ENCODE data around the gene PCK2.

Gene PCK2

DNA sequence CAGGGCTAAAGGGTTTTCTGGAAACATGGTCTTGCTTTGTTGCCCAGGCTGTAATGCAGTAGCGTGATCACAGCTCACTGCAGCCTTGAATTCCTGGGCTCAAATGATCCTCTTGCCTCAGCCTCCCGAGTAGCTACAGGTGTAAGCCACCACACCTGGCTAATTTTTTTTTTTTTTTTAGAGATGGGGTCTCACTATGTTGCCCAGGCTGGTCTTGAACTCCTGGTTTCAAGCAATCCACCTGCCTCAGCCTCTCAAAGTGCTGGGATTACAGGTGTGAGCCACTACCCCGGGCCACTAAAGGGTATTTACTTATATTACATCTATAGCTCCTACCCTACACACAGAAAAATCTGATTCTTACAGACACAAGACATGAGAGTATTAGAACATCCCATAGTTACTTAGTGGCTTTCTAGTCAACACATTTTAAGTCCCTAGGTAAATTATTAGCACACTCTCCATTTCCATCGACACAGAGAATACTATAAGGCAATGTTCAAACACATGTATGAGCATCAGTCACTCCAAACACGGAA lies 14.3 kb downstream of the PCK2 start:
- Histone ChIP-seq H4K91ac (ENCODE audit: low read depth, low read length, poor library complexity) (no peak overlapping the region), H2BK5ac (ENCODE audit: low read length) (no peak overlapping the region), H2BK12ac (ENCODE audit: low read length) (no peak overlapping the region), H3K4me3 (ENCODE audit: low read length in 2 of 2) (no peak overlapping the region), H4K8ac (ENCODE audit: low read depth, low read length) (no peak overlapping the region), H3K4me1 (ENCODE audit: control insufficient read depth in 2 of 2, insufficient read depth in 1 of 2, low read depth in 1 of 2, low read length in 2 of 2) (no peaks in the 10 kb centered on the region), H2BK15ac (ENCODE audit: low read length) (no peak overlapping the region), H3K23ac (ENCODE audit: low read depth, low read length, poor library complexity) (no peak overlapping the region), H3K18ac (ENCODE audit: low read length) (no peak overlapping the region), H3K27ac (replicated peaks; ENCODE audit: low read length) (no peak overlapping the region), H2AK5ac (ENCODE audit: low read depth, low read length) (no peak overlapping the region), H3K36me3 (replicated peaks in 1 of 2; ENCODE audit: control insufficient read depth in 2 of 2, insufficient read depth in 2 of 2, low read length in 2 of 2) (peaks cover 4 to 8% of the 10 kb centered on the region in 2 donors), H3K4ac (ENCODE audit: low read length) (no peak overlapping the region), H3K14ac (ENCODE audit: low read length) (no peak overlapping the region), H3K4me2 (ENCODE audit: insufficient read depth, low read length, poor library complexity, severe bottlenecking) (no peak overlapping the region), H2BK120ac (ENCODE audit: low read depth, low read length) (no peak overlapping the region), H2AFZ (ENCODE audit: low read length) (peak overlapping the region; percentile 71), H3K9me3 (replicated peaks in 1 of 2; ENCODE audit: control insufficient read depth in 2 of 2, insufficient read depth in 1 of 2, low read depth in 1 of 2, low read length in 2 of 2) (peaks cover 0 to 2% of the 10 kb centered on the region in 2 donors), H3K79me1 (ENCODE audit: low read depth, low read length) (no peaks in the 10 kb centered on the region), H3K27me3 (ENCODE audit: control insufficient read depth in 3 of 3, insufficient read depth in 3 of 3, low read depth in 1 of 3, low read length in 3 of 3) (no peaks in the 10 kb centered on the region), H3K9ac (ENCODE audit: low read depth, low read length, poor library complexity) (no peak overlapping the region)
- no peak for DNase-seq (ENCODE audit: low spot score)
- WGBS, 2 donors (ENCODE audit: extremely low coverage in 2 of 2, insufficient read length in 2 of 2, insufficient replicate concordance in 1 of 2): no CpG with 5 or more reads among the region's 5 CpGs

DNA sequence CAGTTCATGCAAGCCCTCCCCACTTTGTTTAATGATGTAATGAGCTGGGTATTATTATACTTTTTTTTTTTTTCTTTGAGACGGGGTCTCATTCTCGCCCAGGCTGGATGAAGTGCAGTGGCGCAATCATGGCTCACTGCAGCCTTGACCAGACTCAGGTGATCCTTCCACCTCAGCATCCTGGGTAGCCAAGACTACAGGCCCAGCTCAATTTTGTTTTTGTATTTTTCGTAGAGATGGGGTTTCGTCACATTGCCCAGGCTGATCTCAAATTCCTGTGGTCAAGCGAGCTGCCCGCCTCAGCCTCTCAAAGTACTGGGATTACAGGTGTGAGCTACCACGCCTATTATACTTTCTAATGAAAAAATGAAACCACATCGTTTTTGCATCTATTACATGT lies 15.9 kb downstream of the PCK2 start:
- no peaks in the 10 kb centered on the region for H3K36me3 ChIP-seq (replicated peaks in 1 of 2; ENCODE audit: control insufficient read depth in 2 of 2, insufficient read depth in 2 of 2, low read length in 2 of 2)
- H3K14ac ChIP-seq (ENCODE audit: low read length): no peak overlapping the region
- DNase-seq (ENCODE audit: low spot score): no peak
- H3K4ac ChIP-seq (ENCODE audit: low read length): no peak overlapping the region
- H3K4me3 ChIP-seq (ENCODE audit: low read length in 2 of 2): no peak overlapping the region
- no peak overlapping the region for H3K18ac ChIP-seq (ENCODE audit: low read length)
- H3K23ac ChIP-seq (ENCODE audit: low read depth, low read length, poor library complexity): no peak overlapping the region
- H3K4me2 ChIP-seq (ENCODE audit: insufficient read depth, low read length, poor library complexity, severe bottlenecking): no peak overlapping the region
- no peak overlapping the region for H2AFZ ChIP-seq (ENCODE audit: low read length)
- no peaks in the 10 kb centered on the region for H3K9me3 ChIP-seq (replicated peaks in 1 of 2; ENCODE audit: control insufficient read depth in 2 of 2, insufficient read depth in 1 of 2, low read depth in 1 of 2, low read length in 2 of 2)
- no peaks in the 10 kb centered on the region for H3K27me3 ChIP-seq (ENCODE audit: control insufficient read depth in 3 of 3, insufficient read depth in 3 of 3, low read depth in 1 of 3, low read length in 3 of 3)
- no peak overlapping the region for H4K91ac ChIP-seq (ENCODE audit: low read depth, low read length, poor library complexity)
- no peak overlapping the region for H2BK5ac ChIP-seq (ENCODE audit: low read length)
- no peak overlapping the region for H2AK5ac ChIP-seq (ENCODE audit: low read depth, low read length)
- H2BK12ac ChIP-seq (ENCODE audit: low read length): no peak overlapping the region
- no peak overlapping the region for H2BK15ac ChIP-seq (ENCODE audit: low read length)
- H3K27ac ChIP-seq (replicated peaks; ENCODE audit: low read length): no peak overlapping the region
- no peaks in the 10 kb centered on the region for H3K4me1 ChIP-seq (ENCODE audit: control insufficient read depth in 2 of 2, insufficient read depth in 1 of 2, low read depth in 1 of 2, low read length in 2 of 2)
- H4K8ac ChIP-seq (ENCODE audit: low read depth, low read length): no peak overlapping the region
- no peak overlapping the region for H2BK120ac ChIP-seq (ENCODE audit: low read depth, low read length)
- no peak overlapping the region for H3K9ac ChIP-seq (ENCODE audit: low read depth, low read length, poor library complexity)
- H3K79me1 ChIP-seq (ENCODE audit: low read depth, low read length): no peaks in the 10 kb centered on the region
- whole genome bisulfite sequencing, 2 donors (ENCODE audit: extremely low coverage in 2 of 2, insufficient read length in 2 of 2, insufficient replicate concordance in 1 of 2): no CpG with 5 or more reads among the region's 9 CpGs

DNA sequence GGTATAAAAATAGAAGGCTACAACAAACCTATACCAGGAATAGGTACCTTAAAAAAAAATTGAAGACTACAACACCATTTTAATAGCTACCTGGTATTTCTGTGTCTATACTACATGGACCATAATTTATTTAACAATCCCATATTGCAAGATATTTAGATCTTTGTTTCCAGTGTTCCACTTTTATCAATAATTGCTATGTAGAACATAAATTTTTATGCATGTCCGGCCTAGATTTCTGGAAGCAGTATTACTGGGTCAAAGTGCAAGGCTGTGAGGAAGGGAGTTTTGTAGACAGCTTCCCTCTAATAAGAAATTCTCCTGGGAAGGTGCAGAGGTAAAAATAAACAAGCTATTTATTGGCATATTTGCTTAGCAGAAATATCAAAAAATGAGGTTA lies 16.4 kb downstream of the PCK2 start:
- no CpG with 5 or more reads among the region's 1 CpG for WGBS, 2 donors (ENCODE audit: extremely low coverage in 2 of 2, insufficient read length in 2 of 2, insufficient replicate concordance in 1 of 2)
- no peak overlapping the region for H2AK5ac ChIP-seq (ENCODE audit: low read depth, low read length)

DNA sequence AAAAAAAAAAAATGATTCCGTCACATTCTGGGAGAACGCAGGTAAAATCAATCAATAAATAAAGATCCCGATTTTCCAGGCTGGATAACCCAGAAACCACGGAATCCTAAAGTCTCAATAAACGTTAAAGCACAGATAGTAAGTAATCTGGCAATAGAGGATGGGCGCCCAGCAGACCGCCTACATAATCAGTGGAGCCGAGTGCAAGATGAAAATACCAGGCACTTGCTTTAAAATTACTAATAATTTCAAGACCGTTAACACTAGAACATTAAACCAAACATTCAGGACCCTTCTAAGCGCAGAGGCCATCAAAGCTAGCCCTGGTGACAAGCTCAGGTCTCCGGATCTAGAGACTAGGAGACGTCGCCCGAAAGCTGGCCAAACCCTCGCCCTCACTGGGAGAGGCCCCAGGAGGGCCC lies 19.3 kb downstream of the PCK2 start:
- no peak overlapping the region for H2BK12ac ChIP-seq (ENCODE audit: low read length)
- peak overlapping the region; percentile 96 for H2BK5ac ChIP-seq (ENCODE audit: low read length)
- H3K36me3 ChIP-seq (replicated peaks in 1 of 2; ENCODE audit: control insufficient read depth in 2 of 2, insufficient read depth in 2 of 2, low read length in 2 of 2): peaks cover 2 to 25% of the 10 kb centered on the region in 2 donors
- no peak overlapping the region for H3K4ac ChIP-seq (ENCODE audit: low read length)
- H3K23ac ChIP-seq (ENCODE audit: low read depth, low read length, poor library complexity): peak overlapping the region; percentile 98
- no peak overlapping the region for H4K8ac ChIP-seq (ENCODE audit: low read depth, low read length)
- H2AFZ ChIP-seq (ENCODE audit: low read length): peak overlapping the region; percentile 96
- peak overlapping the region; percentile 98 for H3K27ac ChIP-seq (replicated peaks; ENCODE audit: low read length)
- peak overlapping the region; percentile 97 for H3K18ac ChIP-seq (ENCODE audit: low read length)
- WGBS, 2 donors (ENCODE audit: extremely low coverage in 2 of 2, insufficient read length in 2 of 2, insufficient replicate concordance in 1 of 2): no CpG with 5 or more reads among the region's 15 CpGs
- peak overlapping the region; percentile 94 for H3K9ac ChIP-seq (ENCODE audit: low read depth, low read length, poor library complexity)
- peak overlapping the region; percentile 75 to 85 for H3K4me3 ChIP-seq (ENCODE audit: low read length in 2 of 2)
- H2BK15ac ChIP-seq (ENCODE audit: low read length): peak overlapping the region; percentile 55
- no peaks in the 10 kb centered on the region for H3K9me3 ChIP-seq (replicated peaks in 1 of 2; ENCODE audit: control insufficient read depth in 2 of 2, insufficient read depth in 1 of 2, low read depth in 1 of 2, low read length in 2 of 2)
- peak overlapping the region; percentile 82 for H2AK5ac ChIP-seq (ENCODE audit: low read depth, low read length)
- H3K4me2 ChIP-seq (ENCODE audit: insufficient read depth, low read length, poor library complexity, severe bottlenecking): peak overlapping the region; percentile 91
- DNase-seq (ENCODE audit: low spot score): no peak
- peak overlapping the region; percentile 19 for H2BK120ac ChIP-seq (ENCODE audit: low read depth, low read length)
- no peaks in the 10 kb centered on the region for H3K79me1 ChIP-seq (ENCODE audit: low read depth, low read length)
- peak overlapping the region; percentile 31 for H3K14ac ChIP-seq (ENCODE audit: low read length)
- peaks cover 4 to 8% of the 10 kb centered on the region in 2 donors for H3K4me1 ChIP-seq (ENCODE audit: control insufficient read depth in 2 of 2, insufficient read depth in 1 of 2, low read depth in 1 of 2, low read length in 2 of 2)
- H3K27me3 ChIP-seq (ENCODE audit: control insufficient read depth in 3 of 3, insufficient read depth in 3 of 3, low read depth in 1 of 3, low read length in 3 of 3): no peaks in the 10 kb centered on the region
- H4K91ac ChIP-seq (ENCODE audit: low read depth, low read length, poor library complexity): peak overlapping the region; percentile 96

More for the DNA sequence above, 16.4 kb downstream of the PCK2 start:
- H3K14ac ChIP-seq (ENCODE audit: low read length): no peak overlapping the region
- no peaks in the 10 kb centered on the region for H3K9me3 ChIP-seq (replicated peaks in 1 of 2; ENCODE audit: control insufficient read depth in 2 of 2, insufficient read depth in 1 of 2, low read depth in 1 of 2, low read length in 2 of 2)
- H3K9ac ChIP-seq (ENCODE audit: low read depth, low read length, poor library complexity): no peak overlapping the region
- no peak overlapping the region for H3K4me2 ChIP-seq (ENCODE audit: insufficient read depth, low read length, poor library complexity, severe bottlenecking)
- no peak overlapping the region for H2BK15ac ChIP-seq (ENCODE audit: low read length)
- no peaks in the 10 kb centered on the region for H3K79me1 ChIP-seq (ENCODE audit: low read depth, low read length)
- no peak overlapping the region for H2BK12ac ChIP-seq (ENCODE audit: low read length)
- no peaks in the 10 kb centered on the region for H3K27me3 ChIP-seq (ENCODE audit: control insufficient read depth in 3 of 3, insufficient read depth in 3 of 3, low read depth in 1 of 3, low read length in 3 of 3)
- H3K23ac ChIP-seq (ENCODE audit: low read depth, low read length, poor library complexity): no peak overlapping the region
- no peak overlapping the region for H4K8ac ChIP-seq (ENCODE audit: low read depth, low read length)
- DNase-seq (ENCODE audit: low spot score): no peak
- H2AFZ ChIP-seq (ENCODE audit: low read length): no peak overlapping the region
- no peak overlapping the region for H2BK5ac ChIP-seq (ENCODE audit: low read length)
- peaks cover 1 to 3% of the 10 kb centered on the region in 2 donors for H3K4me1 ChIP-seq (ENCODE audit: control insufficient read depth in 2 of 2, insufficient read depth in 1 of 2, low read depth in 1 of 2, low read length in 2 of 2)
- H2BK120ac ChIP-seq (ENCODE audit: low read depth, low read length): no peak overlapping the region
- H3K27ac ChIP-seq (replicated peaks; ENCODE audit: low read length): no peak overlapping the region
- no peak overlapping the region for H3K18ac ChIP-seq (ENCODE audit: low read length)
- H3K4ac ChIP-seq (ENCODE audit: low read length): no peak overlapping the region
- no peak overlapping the region for H4K91ac ChIP-seq (ENCODE audit: low read depth, low read length, poor library complexity)
- no peaks in the 10 kb centered on the region for H3K36me3 ChIP-seq (replicated peaks in 1 of 2; ENCODE audit: control insufficient read depth in 2 of 2, insufficient read depth in 2 of 2, low read length in 2 of 2)
- no peak overlapping the region for H3K4me3 ChIP-seq (ENCODE audit: low read length in 2 of 2)

All from neuronal stem cell (in vitro differentiated cells).